H1 (cell line): ENCODE measurements around the gene GTPBP1. TPM values are rescaled to one million over a fixed set of nuclear protein-coding genes. Genes with fewer than 3 reads are reported as not detected.
A peak's percentile ranks its signal among the peaks of the same experiment; 100 is the strongest.

Experiments used
- JUND ChIP-seq: IDR thresholded peaks from 2 replicates; pipeline ENCODE4 v1.6.1; 2011; ENCODE audit warnings: mild to moderate bottlenecking, improper control_type of control experiment, low read length
- KDM4A ChIP-seq: IDR thresholded peaks from one replicate; pipeline ENCODE4 v1.7.1; 2012; ENCODE audit warnings: low read depth, mild to moderate bottlenecking, moderate library complexity, low read length, inconsistent platforms; ENCODE audit not compliant: severe bottlenecking
- polyA plus RNA-seq, 7 experiments: library from polyadenylated mRNA; depleted of rRNA in 3 of 7; stranded (reverse) in 5 of 7; unstranded in 2 of 7; fragments of >200 nt in 5 of 7; fragments of 200-250 nt in 2 of 7; gene quantifications; 1 replicate in 5 of 7; 2 replicates in 1 of 7; 4 replicates in 1 of 7; pipeline versions ENCODE4 v1.2.1 to v1.2.3, GENCODE V29; 2011 to 2013; ENCODE audit warnings: missing spikeins in 2 of 7, mixed read lengths in 2 of 7
- total RNA-seq: library from RNA; stranded (reverse); fragmentation: NEBNext Ultra II Directional; extraction: Animal tissue kit (Norgen Biotek cat#: 25700); gene quantifications from 2 replicates; pipeline ENCODE4 v1.2.1, GENCODE V29; 2021

The GTPBP1 gene
- total and polyA plus RNA-seq, 2 of the 8 experiments (the other 6 are each of a cell fraction or from before 2014, with no cell fraction given): 53.1 to 91.8 TPM

DNA sequence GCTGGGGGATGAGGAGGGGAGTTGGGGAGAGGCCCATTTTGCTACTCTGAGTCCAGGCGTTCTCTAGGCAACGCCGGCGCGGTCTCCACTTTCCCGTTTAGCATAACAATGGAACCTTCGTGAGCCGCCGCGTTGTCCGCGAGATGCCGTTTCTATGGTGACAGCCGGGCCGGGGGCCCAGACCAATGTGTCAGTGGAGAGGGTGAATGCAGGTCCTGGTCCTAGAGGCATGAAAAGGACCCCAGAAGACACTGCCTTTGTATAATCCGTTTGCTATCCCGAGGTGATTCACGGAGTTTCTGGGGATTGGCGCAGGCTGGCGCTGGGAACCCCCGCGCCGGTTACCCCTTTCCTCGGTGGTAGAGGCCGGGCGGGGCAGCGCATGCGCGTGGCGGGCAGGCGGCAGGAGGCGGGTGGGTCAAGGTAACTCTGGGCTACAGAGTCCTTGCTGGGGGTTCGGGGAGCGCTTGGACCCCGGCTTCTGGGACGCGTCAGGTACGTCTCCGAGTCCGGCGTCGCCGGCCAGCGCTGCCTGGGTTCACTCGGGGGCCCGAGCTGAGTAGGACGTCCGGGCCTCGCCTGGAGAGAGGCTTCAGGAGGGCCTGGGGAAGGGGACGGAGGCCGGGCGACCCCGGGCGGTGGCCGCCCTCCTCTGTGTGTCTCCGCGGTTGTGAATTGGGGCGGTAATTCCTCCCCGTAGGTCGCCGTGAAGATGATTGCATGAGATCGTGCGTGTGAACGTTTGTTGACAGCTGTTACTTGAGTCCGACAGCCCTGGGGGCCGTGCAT, 49.3 kb upstream of the GTPBP1 start, which contains the start of the genes CBY1 and FAM227A (continued):
- peak; percentile 40 for TF ChIP-seq KDM4A
- TF ChIP-seq JUND: peak; percentile 98
